H1 (cell line): ENCODE results near the gene IFNL2. TPM values are rescaled to one million over a fixed set of nuclear protein-coding genes. Genes with fewer than 3 reads are reported as not detected.

Source experiments
- CTCF ChIA-PET: fragments of 300-600 bp; sonication (Branson Sonifier 250); formaldehyde crosslinking; loops from one replicate; lab custom pipeline; 2021; ENCODE audit not compliant: partially characterized antibody; lab: Charles Lee
- POLR2A ChIA-PET: fragments of 300-600 bp; sonication (Branson Sonifier 250); formaldehyde crosslinking; loops from one replicate; lab custom pipeline; 2021; ENCODE audit warnings: inconsistent platforms; ENCODE audit not compliant: partially characterized antibody; lab: Charles Lee
- DNase-seq, 2 experiments: peaks; one replicate each; pipeline versions ENCODE4 v3.0.0 to v3.0.0-alpha.2; 2010 to 2022; ENCODE audit warnings: low spot score in 2 of 2, low read depth in 1 of 2, mixed read lengths in 1 of 2
- FAIRE-seq: peaks from 2 replicates; lab custom pipeline; 2011; peaks lifted over from hg19 to GRCh38; lab: Jason Lieb, UNC
- H2AFZ ChIP-seq: 2 replicates; pipeline ENCODE4 v1.8.1; 2012; ENCODE audit warnings: low read length, inconsistent platforms
- H2AK5ac ChIP-seq: 2 replicates; pipeline ENCODE4 v1.6.1; 2013; ENCODE audit warnings: low read depth, low read length
- H2BK120ac ChIP-seq: replicated peaks from 2 replicates; pipeline ENCODE3; 2013; ENCODE audit warnings: low read depth, low read length, inconsistent platforms
- H2BK12ac ChIP-seq: 2 replicates; pipeline ENCODE4 v1.6.1; 2013; ENCODE audit warnings: low read depth, low read length
- H2BK15ac ChIP-seq: 2 replicates; pipeline ENCODE4 v1.6.1; 2013; ENCODE audit warnings: low read length
- H2BK20ac ChIP-seq: 2 replicates; pipeline ENCODE4 v1.6.1; 2013; ENCODE audit warnings: low read length
- H2BK5ac ChIP-seq: 2 replicates; pipeline ENCODE4 v1.6.1; 2013; ENCODE audit warnings: low read depth, low read length
- H3K14ac ChIP-seq: 2 replicates; pipeline ENCODE4 v1.6.1; 2013; ENCODE audit warnings: inconsistent platforms; ENCODE audit not compliant: insufficient read length
- H3K18ac ChIP-seq: 2 replicates; pipeline ENCODE4 v1.6.1; 2013; ENCODE audit warnings: low read length; ENCODE audit errors: extremely low read depth
- H3K23ac ChIP-seq: 2 replicates; pipeline ENCODE4 v1.6.1; 2013; ENCODE audit warnings: inconsistent platforms; ENCODE audit not compliant: insufficient read length
- H3K23me2 ChIP-seq: 2 replicates; pipeline ENCODE4 v1.6.1; 2013; ENCODE audit warnings: low read depth, low read length
- H3K27ac ChIP-seq: 2 replicates; pipeline ENCODE4 v1.6.1; 2011; ENCODE audit warnings: low read depth, low read length, inconsistent platforms
- H3K27me3 ChIP-seq, 4 experiments: replicated peaks in 1 of 4; 1 replicate in 1 of 4; 2 replicates in 3 of 4; pipeline versions ENCODE4 v1.6.1 to v1.8.1; 2011 to 2013; ENCODE audit warnings: low read length in 3 of 4, mild to moderate bottlenecking in 3 of 4, inconsistent platforms in 2 of 4, mixed read lengths in 2 of 4, moderate library complexity in 1 of 4; ENCODE audit not compliant: control insufficient read depth in 3 of 4, insufficient read depth in 3 of 4; ENCODE audit errors: extremely low read depth in 1 of 4
- H3K36me3 ChIP-seq, 4 experiments: 2 replicates each; pipeline versions ENCODE4 v1.6.1 to v1.8.1; 2011 to 2013; ENCODE audit warnings: mild to moderate bottlenecking in 4 of 4, low read length in 3 of 4, moderate library complexity in 2 of 4, control low read depth in 1 of 4, inconsistent platforms in 1 of 4; ENCODE audit not compliant: insufficient read depth in 4 of 4, control insufficient read depth in 2 of 4
- H3K4ac ChIP-seq: replicated peaks from 2 replicates; pipeline ENCODE3; 2013; ENCODE audit warnings: low read length, low read depth, mixed read lengths, inconsistent platforms; ENCODE audit not compliant: insufficient read length
- H3K4me1 ChIP-seq, 4 experiments: replicated peaks in 1 of 4; 1 replicate in 1 of 4; 2 replicates in 3 of 4; pipeline versions ENCODE4 v1.6.1 to v1.8.1; 2011 to 2013; ENCODE audit warnings: low read length in 3 of 4, inconsistent platforms in 2 of 4, mixed read lengths in 1 of 4; ENCODE audit not compliant: insufficient read depth in 4 of 4, control insufficient read depth in 3 of 4
- H3K4me2 ChIP-seq, 2 experiments: 2 replicates each; pipeline versions ENCODE4 v1.6.1 to v1.8.1; 2011 to 2013; ENCODE audit warnings: low read depth in 2 of 2, low read length in 2 of 2, control low read depth in 1 of 2, inconsistent platforms in 1 of 2, mild to moderate bottlenecking in 1 of 2; ENCODE audit not compliant: insufficient read depth in 1 of 2
- H3K4me3 ChIP-seq, 4 experiments: fragments of 200-600, 300-600 bp in 1 of 4; sonication (generic), shearing (Covaris generic), sonication (Bioruptor Twin) in 1 of 4; 2 replicates each; pipeline versions ENCODE4 v1.5.1 to v1.8.1; 2011 to 2016; ENCODE audit warnings: low read length in 4 of 4, low read depth in 3 of 4, control low read depth in 2 of 4, inconsistent platforms in 2 of 4, mild to moderate bottlenecking in 2 of 4, mixed read lengths in 1 of 4, moderate library complexity in 1 of 4; ENCODE audit not compliant: insufficient read depth in 2 of 4; ENCODE audit errors: extremely low read depth in 1 of 4
- H3K56ac ChIP-seq: replicated peaks from 2 replicates; pipeline ENCODE3; 2013; ENCODE audit warnings: low read depth, mild to moderate bottlenecking, mixed read lengths, low read length, inconsistent platforms; ENCODE audit not compliant: insufficient read length
- H3K79me1 ChIP-seq: 2 replicates; pipeline ENCODE4 v1.6.1; 2013; ENCODE audit warnings: low read depth, low read length, control low read depth
- H3K79me2 ChIP-seq, 2 experiments: 2 replicates each; pipeline versions ENCODE4 v1.6.1 to v1.8.1; 2012 to 2013; ENCODE audit warnings: low read length in 2 of 2, mild to moderate bottlenecking in 2 of 2, inconsistent platforms in 1 of 2; ENCODE audit not compliant: insufficient read depth in 2 of 2, control insufficient read depth in 1 of 2
- H3K9ac ChIP-seq, 4 experiments: replicated peaks in 1 of 4; 1 replicate in 1 of 4; 2 replicates in 3 of 4; pipeline versions ENCODE4 v1.6.1 to v1.8.1; 2011 to 2013; ENCODE audit warnings: low read depth in 3 of 4, low read length in 3 of 4, control low read depth in 2 of 4, mild to moderate bottlenecking in 2 of 4, moderate library complexity in 2 of 4, inconsistent platforms in 1 of 4; ENCODE audit errors: extremely low read depth in 1 of 4
- H3K9me3 ChIP-seq, 2 experiments: 2 replicates each; pipeline versions ENCODE4 v1.6.1 to v1.8.1; 2012 to 2013; ENCODE audit warnings: mild to moderate bottlenecking in 2 of 2, moderate library complexity in 2 of 2, control low read depth in 1 of 2, inconsistent platforms in 1 of 2, low read depth in 1 of 2, low read length in 1 of 2, mixed read lengths in 1 of 2; ENCODE audit not compliant: insufficient read depth in 2 of 2
- H4K20me1 ChIP-seq, 2 experiments: replicated peaks in 1 of 2; 2 replicates each; pipeline versions ENCODE3 to v1.8.1; 2011 to 2013; ENCODE audit warnings: inconsistent platforms in 2 of 2, low read length in 2 of 2, mild to moderate bottlenecking in 1 of 2; ENCODE audit not compliant: insufficient read depth in 2 of 2, control insufficient read depth in 1 of 2
- H4K5ac ChIP-seq: 2 replicates; pipeline ENCODE4 v1.6.1; 2013; ENCODE audit warnings: low read length, low read depth, mixed read lengths, inconsistent platforms; ENCODE audit not compliant: insufficient read length
- H4K8ac ChIP-seq: 2 replicates; pipeline ENCODE4 v1.8.0; 2013; ENCODE audit warnings: mild to moderate bottlenecking, moderate library complexity, low read length, inconsistent platforms; ENCODE audit not compliant: insufficient read depth; ENCODE audit errors: extremely low read depth
- H4K91ac ChIP-seq: replicated peaks from 2 replicates; pipeline ENCODE3; 2013; ENCODE audit warnings: low read length, mixed read lengths, inconsistent platforms; ENCODE audit not compliant: insufficient read length
- WGBS, 2 experiments: shearing (Covaris generic) in 1 of 2; methylation state at CpG; one replicate each; pipeline versions ENCODE4 v1.1.6 to v1.1.7; 2013 to 2015; ENCODE audit warnings: low lambda C conversion rate in 2 of 2, mixed read lengths in 2 of 2, inconsistent platforms in 1 of 2, low coverage in 1 of 2, missing lambda C conversion rate in 1 of 2; ENCODE audit not compliant: insufficient replicate concordance in 2 of 2, insufficient coverage in 1 of 2, insufficient read length in 1 of 2; ENCODE audit errors: extremely low coverage in 1 of 2, missing lambda C conversion rate in 1 of 2; 5-methylcytosine and 5-hydroxymethylcytosine counted together
- polyA plus RNA-seq, 7 experiments: library from polyadenylated mRNA; depleted of rRNA in 3 of 7; stranded (reverse) in 5 of 7; unstranded in 2 of 7; fragments of >200 nt in 5 of 7; fragments of 200-250 nt in 2 of 7; gene quantifications; 1 replicate in 5 of 7; 2 replicates in 1 of 7; 4 replicates in 1 of 7; pipeline versions ENCODE4 v1.2.1 to v1.2.3, GENCODE V29; 2011 to 2013; ENCODE audit warnings: missing spikeins in 2 of 7, mixed read lengths in 2 of 7
- total RNA-seq: library from RNA; stranded (reverse); fragmentation: NEBNext Ultra II Directional; extraction: Animal tissue kit (Norgen Biotek cat#: 25700); gene quantifications from 2 replicates; pipeline ENCODE4 v1.2.1, GENCODE V29; 2021

The IFNL2 gene
- total and polyA plus RNA-seq, 2 of the 8 experiments (the other 6 are each of a cell fraction or from before 2014, with no cell fraction given) = not detected

GRCh38 chr19:39318690-39319089 is 50.5 kb downstream of the IFNL2 start:
- Histone ChIP-seq H3K14ac (no peak overlapping the region), H2BK20ac (no peak overlapping the region), H3K36me3 (peaks cover 0 to 14% (median 1%) of the 10 kb centered on the region in 4 experiments; a peak in 2 of 8 replicates), H3K79me2 (no peaks in the 10 kb centered on the region), H3K4me2 (peak overlapping the region in 1 of 2 experiments; percentile 81; a peak in 1 of 4 replicates), H2AK5ac (no peak overlapping the region), H3K56ac (no peak overlapping the region), H2BK5ac (no peak overlapping the region), H4K8ac (no peak overlapping the region), H3K27ac (no peak overlapping the region), H3K4me1 (peaks cover 2 to 8% (median 3%) of the 10 kb centered on the region in 4 experiments; a peak in 5 of 7 replicates), H3K4ac (no peak overlapping the region), H3K79me1 (no peaks in the 10 kb centered on the region), H4K91ac (no peak overlapping the region), H3K23me2 (peaks cover 7% of the 10 kb centered on the region; the same call in 1 of the 2 replicates), H3K9ac (no peak overlapping the region), H2BK15ac (no peak overlapping the region), H3K9me3 (no peaks in the 10 kb centered on the region), H2BK12ac (no peak overlapping the region), H4K5ac (no peak overlapping the region), H3K18ac (no peak overlapping the region), H2AFZ (no peak overlapping the region), H4K20me1 (peaks cover 0 to 7% of the 10 kb centered on the region in 2 experiments), H3K4me3 (no peak overlapping the region), H2BK120ac (no peak overlapping the region), H3K27me3 (peaks cover 0 to 14% (median 12%) of the 10 kb centered on the region in 4 experiments; a peak in 4 of 7 replicates), H3K23ac (no peak overlapping the region)
- CTCF ChIA-PET = no interaction called here
- FAIRE-seq (no peak), DNase-seq (no peak)
- WGBS, 2 experiments = 94% methylated on average over 4 of the region's 4 CpGs; no CpG with 5 or more reads in 1 of the 2 experiments
- POLR2A ChIA-PET = no interaction called here
